Uterus (tissue), 4 donors: ENCODE results near the gene SLC26A1. TPM values are rescaled to one million over a fixed set of nuclear protein-coding genes. Genes with fewer than 3 reads are reported as not detected.
"Not testable (repeated sequence)": the region's sequence is repeated elsewhere in the genome, so short reads cannot be mapped to it uniquely, and the experiment has no call there.

Source experiments
- DNase-seq, 2 donors: peaks; one replicate each; pipeline ENCODE4 v3.0.0-alpha.2; 2019 to 2020
- H3K27ac ChIP-seq, 2 donors: fragments of 200-600 bp; sonication (generic); 1 replicate in 1 of 2; 2 replicates in 1 of 2; pipeline ENCODE4 v1.5.1; 2016 to 2018
- H3K27me3 ChIP-seq, 2 donors: fragments of 200-600 bp; sonication (generic); one replicate each; pipeline ENCODE4 v1.5.1; 2018 to 2019; ENCODE audit warnings: control low read depth in 1 of 2
- H3K36me3 ChIP-seq, 2 donors: fragments of 200-600 bp; sonication (generic); one replicate each; pipeline ENCODE4 v1.5.1; 2019; ENCODE audit warnings: control low read depth in 1 of 2
- H3K4me1 ChIP-seq, 2 donors: fragments of 200-600 bp; sonication (generic); one replicate each; pipeline ENCODE4 v1.5.1; 2018 to 2019; ENCODE audit warnings: control low read depth in 1 of 2
- H3K4me3 ChIP-seq, 2 donors: fragments of 200-600 bp; sonication (generic); 1 replicate in 1 of 2; 2 replicates in 1 of 2; pipeline ENCODE4 v1.5.1; 2018 to 2019; ENCODE audit warnings: mild to moderate bottlenecking in 1 of 2
- H3K9me3 ChIP-seq, 2 donors: fragments of 200-600 bp; sonication (generic); one replicate each; pipeline ENCODE4 v1.5.1; 2019; ENCODE audit warnings: control low read depth in 1 of 2
- CTCF ChIP-seq, 4 experiments: fragments of 200-600 bp in 2 of 4; fragments of 450-650 bp in 2 of 4; sonication (generic) in 2 of 4; IDR thresholded peaks; one replicate each; pipeline ENCODE4 v1.5.1; 2016 to 2019; ENCODE audit warnings: antibody characterized with exemption in 4 of 4, mild to moderate bottlenecking in 2 of 4, moderate library complexity in 1 of 4
- POLR2A ChIP-seq, 2 donors: fragments of 450-650 bp; IDR thresholded peaks; one replicate each; pipeline ENCODE4 v1.6.1; 2016; ENCODE audit warnings: antibody characterized with exemption in 2 of 2, mild to moderate bottlenecking in 1 of 2, moderate library complexity in 1 of 2
- intact Hi-C: fragments of 100-400 bp; cut with DNase I; formaldehyde crosslinking; loops from one replicate; pipeline ENCODE4 v1.15.1; 2023; ENCODE audit warnings: low total_unique reads
- total RNA-seq, 4 donors: library from RNA; depleted of rRNA in 3 of 4; stranded (reverse); fragments of >200 nt in 3 of 4; gene quantifications; one replicate each; pipeline versions ENCODE4 v1.1.0 to v1.2.4, GENCODE V29; 2014 to 2023
- donor health status: DM: yes; HTN: yes; CAD: no.

SLC26A1 gene
- total RNA-seq, 4 donors from 2014 or later = 0.07 to 0.12 TPM; not detected in 2

- intact Hi-C loops = no loop called here
- H3K27me3 ChIP-seq = no peaks in the 10 kb centered on the region
- H3K36me3 ChIP-seq = no peaks in the 10 kb centered on the region
- no peak for DNase-seq
- TF ChIP-seq CTCF (IDR thresholded peaks at IDR 0.05) (no peak), POLR2A (IDR thresholded peaks at IDR 0.05) (no peak)
- no peaks in the 10 kb centered on the region for H3K9me3 ChIP-seq
- H3K4me1 ChIP-seq = peaks cover 0 to 10% of the 10 kb centered on the region in 2 donors
- no peak overlapping the region for H3K27ac ChIP-seq
- H3K4me3 ChIP-seq = no peak overlapping the region
Observed at GRCh38 chr4:984336-985054, 8.7 kb downstream of the SLC26A1 start.

GRCh38 chr4:982814-983213 is 10.4 kb downstream of the SLC26A1 start:
- TF ChIP-seq POLR2A (IDR thresholded peaks at IDR 0.05) (no peak), CTCF (IDR thresholded peaks at IDR 0.05) (no peak)
- Histone ChIP-seq H3K4me3 (no peak overlapping the region), H3K36me3 (no peaks in the 10 kb centered on the region), H3K4me1 (peaks cover 0 to 7% of the 10 kb centered on the region in 2 donors), H3K9me3 (no peaks in the 10 kb centered on the region), H3K27ac (no peak overlapping the region), H3K27me3 (no peaks in the 10 kb centered on the region)
- intact Hi-C loops = no loop called here
- no peak for DNase-seq

- TF ChIP-seq POLR2A (IDR thresholded peaks at IDR 0.05) (no peak), CTCF (IDR thresholded peaks at IDR 0.05) (no peak)
- no peak overlapping the region for H3K4me3 ChIP-seq
- H3K9me3 ChIP-seq = no peaks in the 10 kb centered on the region
- H3K27ac ChIP-seq = no peak overlapping the region
- no peak for DNase-seq
- intact Hi-C loops = no loop called here
- H3K4me1 ChIP-seq = peaks cover 0 to 2% of the 10 kb centered on the region in 2 donors
- H3K27me3 ChIP-seq = no peaks in the 10 kb centered on the region
- H3K36me3 ChIP-seq = no peaks in the 10 kb centered on the region
Observed at GRCh38 chr4:982291-982690, 10.9 kb downstream of the SLC26A1 start.

- intact Hi-C loops = no loop called here
- H3K27me3 ChIP-seq = no peaks in the 10 kb centered on the region
- H3K27ac ChIP-seq = no peak overlapping the region
- no peaks in the 10 kb centered on the region for H3K36me3 ChIP-seq
- H3K4me1 ChIP-seq = peaks cover 0 to under 1% of the 10 kb centered on the region in 2 donors
- no peak overlapping the region for H3K4me3 ChIP-seq
- no peak for TF ChIP-seq CTCF (IDR thresholded peaks at IDR 0.05)
- no peak for TF ChIP-seq POLR2A (IDR thresholded peaks at IDR 0.05)
- DNase-seq = no peak
- no peaks in the 10 kb centered on the region for H3K9me3 ChIP-seq
Observed at GRCh38 chr4:978957-979701, 14.1 kb downstream of the SLC26A1 start.

GRCh38 chr4:976016-976415 is 17.2 kb downstream of the SLC26A1 start:
- intact Hi-C loops, H3K36me3 ChIP-seq, DNase-seq, H3K4me3 ChIP-seq, H3K9me3 ChIP-seq, H3K27ac ChIP-seq, H3K27me3 ChIP-seq: not testable (repeated sequence)
- peaks cover 0 to 21% of the 10 kb centered on the region in 2 donors for H3K4me1 ChIP-seq
